ENCODE results near the gene HSPG2. TPM values are rescaled to one million over a fixed set of nuclear protein-coding genes. Genes with fewer than 3 reads are reported as not detected.
"Not testable (repeated sequence)": the region's sequence is repeated elsewhere in the genome, so short reads cannot be mapped to it uniquely, and the experiment has no call there.

HSPG2 gene
- total and polyA plus RNA-seq, 5 donors from 2014 or later: 0.05 to 3.2 (median 0.17) TPM; not detected in 1

- not testable (repeated sequence) for H3K36me3 Mint-ChIP-seq; DNase-seq; ATAC-seq (ENCODE audit: low read depth in 2 of 2); H3K4me1 ChIP-seq (ENCODE audit: control insufficient read depth, insufficient read depth, low read length, poor library complexity, severe bottlenecking); H3K4me3 ChIP-seq (ENCODE audit: low read depth, low read length); H3K9me3 Mint-ChIP-seq; H3K27ac ChIP-seq (ENCODE audit: insufficient read depth, low read length, poor library complexity, severe bottlenecking); H3K27me3 Mint-ChIP-seq; H3K4me3 Mint-ChIP-seq; H3K27me3 ChIP-seq (ENCODE audit: control insufficient read depth, insufficient read depth, low read length); H3K36me3 ChIP-seq (ENCODE audit: control insufficient read depth, insufficient read depth, low read length); H3K9me3 ChIP-seq (ENCODE audit: control insufficient read depth in 2 of 2, low read length in 2 of 2)
- H3K4me1 Mint-ChIP-seq: peaks cover 0 to 12% (median 3%) of the 10 kb centered on the region in 4 donors
- peak overlapping the region in 1 of 3 donors; percentile 39 for H3K27ac Mint-ChIP-seq
Measured at GRCh38 chr1:21907737-21908534, 29.2 kb downstream of the HSPG2 start.

- H3K4me1 ChIP-seq (ENCODE audit: control insufficient read depth, insufficient read depth, low read length, poor library complexity, severe bottlenecking): no peaks in the 10 kb centered on the region
- no peaks in the 10 kb centered on the region for H3K36me3 ChIP-seq (ENCODE audit: control insufficient read depth, insufficient read depth, low read length)
- H3K27ac Mint-ChIP-seq: no peak overlapping the region
- H3K4me1 Mint-ChIP-seq: peaks cover 0 to 14% (median 3%) of the 10 kb centered on the region in 4 donors
- H3K27ac ChIP-seq (ENCODE audit: insufficient read depth, low read length, poor library complexity, severe bottlenecking): no peak overlapping the region
- H3K9me3 Mint-ChIP-seq: no peaks in the 10 kb centered on the region
- DNase-seq (no peak), ATAC-seq (ENCODE audit: low read depth in 2 of 2) (no peak)
- no peaks in the 10 kb centered on the region for H3K27me3 ChIP-seq (ENCODE audit: control insufficient read depth, insufficient read depth, low read length)
- no peak overlapping the region for H3K4me3 Mint-ChIP-seq
- peaks cover 4% of the 10 kb centered on the region for H3K27me3 Mint-ChIP-seq
- no peak overlapping the region for H3K4me3 ChIP-seq (ENCODE audit: low read depth, low read length)
- no peaks in the 10 kb centered on the region for H3K36me3 Mint-ChIP-seq
- H3K9me3 ChIP-seq (ENCODE audit: control insufficient read depth in 2 of 2, low read length in 2 of 2): no peaks in the 10 kb centered on the region
Measured at GRCh38 chr1:21907079-21907418, 30.1 kb downstream of the HSPG2 start.

DNA sequence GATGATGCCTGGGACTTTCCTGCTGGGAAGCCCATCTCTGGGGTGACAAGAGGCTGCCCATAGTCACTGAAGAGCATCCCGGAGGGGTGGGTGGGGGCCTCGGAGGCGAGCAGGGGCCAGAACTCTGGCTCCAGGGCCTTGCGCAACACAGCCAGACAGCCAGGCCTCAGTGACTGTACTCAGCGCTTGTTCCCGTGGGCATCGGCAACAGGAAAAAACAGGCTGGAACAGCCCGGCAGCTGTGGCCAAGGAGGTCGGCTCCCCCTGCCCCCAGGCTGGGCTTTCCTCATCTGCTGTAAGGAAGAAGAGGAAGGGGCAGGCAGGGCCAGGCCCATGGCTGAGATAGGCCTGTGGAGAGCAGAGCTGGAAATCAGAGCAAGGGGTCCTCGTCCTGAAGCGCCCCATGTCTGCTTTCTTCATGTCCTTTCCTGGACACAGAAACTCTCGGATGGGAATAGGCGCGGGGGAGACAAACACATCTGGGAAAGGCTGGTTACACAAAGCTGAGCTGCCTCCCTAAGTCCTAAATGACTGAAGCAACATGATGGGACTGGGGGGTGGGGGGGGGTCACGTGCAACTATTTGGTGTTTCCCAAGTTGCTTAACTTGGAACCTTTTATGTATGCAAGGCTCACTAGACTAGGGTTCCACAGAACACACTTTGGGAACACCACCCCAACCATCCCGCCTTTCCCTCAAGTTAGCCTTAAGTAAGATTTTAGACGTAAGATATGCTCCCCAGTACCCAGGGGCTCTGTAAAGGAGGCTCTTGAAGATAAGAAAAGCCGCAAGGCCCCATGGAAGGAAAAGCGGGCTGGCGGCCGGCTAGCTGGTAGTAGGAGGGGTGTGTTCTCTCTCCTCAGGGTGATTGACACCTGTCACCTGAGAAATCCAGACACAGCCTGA, 30.7 kb downstream of the HSPG2 start:
- Histone ChIP-seq H3K4me1 (ENCODE audit: control insufficient read depth, insufficient read depth, low read length, poor library complexity, severe bottlenecking) (no peaks in the 10 kb centered on the region), H3K9me3 (ENCODE audit: control insufficient read depth in 2 of 2, low read length in 2 of 2) (no peaks in the 10 kb centered on the region), H3K4me3 (ENCODE audit: low read depth, low read length) (no peak overlapping the region), H3K36me3 (ENCODE audit: control insufficient read depth, insufficient read depth, low read length) (no peaks in the 10 kb centered on the region), H3K27ac (ENCODE audit: insufficient read depth, low read length, poor library complexity, severe bottlenecking) (no peak overlapping the region), H3K27me3 (ENCODE audit: control insufficient read depth, insufficient read depth, low read length) (no peaks in the 10 kb centered on the region)
- Mint-ChIP-seq H3K4me1 (peaks cover 0 to 15% (median 3%) of the 10 kb centered on the region in 4 donors), H3K27ac (no peak overlapping the region), H3K27me3 (peaks cover 4% of the 10 kb centered on the region), H3K36me3 (no peaks in the 10 kb centered on the region), H3K9me3 (no peaks in the 10 kb centered on the region), H3K4me3 (no peak overlapping the region)
- ATAC-seq (ENCODE audit: low read depth in 2 of 2) (no peak), DNase-seq (no peak)

DNA sequence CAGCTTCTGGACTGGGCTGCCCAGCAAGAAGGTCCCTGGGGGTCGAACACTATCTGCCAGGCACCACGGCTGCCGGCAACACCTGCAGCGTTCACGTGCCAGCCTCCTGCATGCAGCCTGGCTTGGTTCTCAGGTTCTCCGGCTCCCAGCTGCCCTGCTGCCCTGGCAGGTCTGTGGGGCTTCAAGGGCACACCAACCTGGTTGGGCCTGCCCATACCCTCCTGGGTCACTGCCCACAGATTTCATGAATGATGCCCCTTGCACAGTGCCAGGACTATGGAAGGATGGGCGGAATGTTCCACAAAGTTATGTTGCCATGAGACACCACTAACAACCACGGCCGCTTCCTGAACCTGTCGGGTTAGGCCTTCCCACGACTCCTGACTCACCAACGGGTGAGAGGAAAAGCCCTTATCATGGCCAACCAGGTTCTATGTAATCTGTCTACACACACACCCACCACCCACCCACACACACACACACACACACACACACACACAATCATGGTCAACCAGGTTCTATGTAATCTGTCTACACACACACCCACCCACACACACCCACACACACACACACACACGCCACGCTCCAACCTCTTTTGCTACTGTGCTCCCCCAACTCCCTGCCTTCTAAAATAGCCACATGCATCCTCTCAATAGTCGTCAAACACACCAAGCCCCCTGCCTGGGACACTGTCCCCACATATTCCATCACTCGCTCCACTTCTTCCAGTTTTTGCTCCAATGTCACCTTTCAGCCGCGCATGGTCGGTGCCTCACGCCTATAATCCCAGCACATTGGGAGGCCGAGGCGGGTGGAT, 32.2 kb downstream of the HSPG2 start:
- Mint-ChIP-seq H3K36me3 (no peaks in the 10 kb centered on the region), H3K27ac (no peak overlapping the region), H3K4me3 (no peak overlapping the region), H3K4me1 (peaks cover 0 to 11% (median 0%) of the 10 kb centered on the region in 4 donors), H3K27me3 (peaks cover 4% of the 10 kb centered on the region), H3K9me3 (no peaks in the 10 kb centered on the region)
- H3K9me3 ChIP-seq (ENCODE audit: control insufficient read depth in 2 of 2, low read length in 2 of 2): no peaks in the 10 kb centered on the region
- H3K27ac ChIP-seq (ENCODE audit: insufficient read depth, low read length, poor library complexity, severe bottlenecking): no peak overlapping the region
- DNase-seq (no peak), ATAC-seq (ENCODE audit: low read depth in 2 of 2) (no peak)
- H3K36me3 ChIP-seq (ENCODE audit: control insufficient read depth, insufficient read depth, low read length): no peaks in the 10 kb centered on the region
- no peaks in the 10 kb centered on the region for H3K27me3 ChIP-seq (ENCODE audit: control insufficient read depth, insufficient read depth, low read length)
- H3K4me1 ChIP-seq (ENCODE audit: control insufficient read depth, insufficient read depth, low read length, poor library complexity, severe bottlenecking): no peaks in the 10 kb centered on the region
- H3K4me3 ChIP-seq (ENCODE audit: low read depth, low read length): no peak overlapping the region

GRCh38 chr1:21904454-21904703, 32.7 kb downstream of the HSPG2 start:
- ATAC-seq (ENCODE audit: low read depth in 2 of 2): no peak
- Mint-ChIP-seq H3K27ac (no peak overlapping the region), H3K36me3 (no peaks in the 10 kb centered on the region), H3K4me1 (peaks cover 0 to 6% (median 0%) of the 10 kb centered on the region in 4 donors), H3K9me3 (no peaks in the 10 kb centered on the region), H3K4me3 (no peak overlapping the region), H3K27me3 (peaks cover 4% of the 10 kb centered on the region)
- Histone ChIP-seq H3K4me3 (ENCODE audit: low read depth, low read length) (no peak overlapping the region), H3K4me1 (ENCODE audit: control insufficient read depth, insufficient read depth, low read length, poor library complexity, severe bottlenecking) (no peaks in the 10 kb centered on the region), H3K9me3 (ENCODE audit: control insufficient read depth in 2 of 2, low read length in 2 of 2) (no peaks in the 10 kb centered on the region), H3K36me3 (ENCODE audit: control insufficient read depth, insufficient read depth, low read length) (no peaks in the 10 kb centered on the region), H3K27me3 (ENCODE audit: control insufficient read depth, insufficient read depth, low read length) (no peaks in the 10 kb centered on the region), H3K27ac (ENCODE audit: insufficient read depth, low read length, poor library complexity, severe bottlenecking) (no peak overlapping the region)
- DNase-seq: no peak

GRCh38 chr1:21903638-21904453, 33.3 kb downstream of the HSPG2 start:
- no peaks in the 10 kb centered on the region for H3K27me3 ChIP-seq (ENCODE audit: control insufficient read depth, insufficient read depth, low read length)
- no peak for DNase-seq
- H3K9me3 ChIP-seq (ENCODE audit: control insufficient read depth in 2 of 2, low read length in 2 of 2): no peaks in the 10 kb centered on the region
- H3K4me3 Mint-ChIP-seq: no peak overlapping the region
- no peak overlapping the region for H3K27ac Mint-ChIP-seq
- H3K4me1 Mint-ChIP-seq: peaks cover 0 to 3% (median 0%) of the 10 kb centered on the region in 4 donors
- no peak for ATAC-seq (ENCODE audit: low read depth in 2 of 2)
- no peaks in the 10 kb centered on the region for H3K36me3 ChIP-seq (ENCODE audit: control insufficient read depth, insufficient read depth, low read length)
- H3K4me3 ChIP-seq (ENCODE audit: low read depth, low read length): no peak overlapping the region
- H3K27me3 Mint-ChIP-seq: peaks cover 4% of the 10 kb centered on the region
- H3K9me3 Mint-ChIP-seq: no peaks in the 10 kb centered on the region
- H3K36me3 Mint-ChIP-seq: no peaks in the 10 kb centered on the region
- no peak overlapping the region for H3K27ac ChIP-seq (ENCODE audit: insufficient read depth, low read length, poor library complexity, severe bottlenecking)
- H3K4me1 ChIP-seq (ENCODE audit: control insufficient read depth, insufficient read depth, low read length, poor library complexity, severe bottlenecking): no peaks in the 10 kb centered on the region
